HG02970 (cell line): ENCODE results near the gene SLC25A28.

Experiments
- ATAC-seq: cut with Tn5 transposase; IDR thresholded peaks from one replicate; pipeline ENCODE4 v1.9.1; 2021; ENCODE audit warnings: mild to moderate bottlenecking, moderate library complexity, moderate number of reproducible peaks; ENCODE audit not compliant: unreplicated experiment, low FRiP score

SLC25A28 gene

DNA sequence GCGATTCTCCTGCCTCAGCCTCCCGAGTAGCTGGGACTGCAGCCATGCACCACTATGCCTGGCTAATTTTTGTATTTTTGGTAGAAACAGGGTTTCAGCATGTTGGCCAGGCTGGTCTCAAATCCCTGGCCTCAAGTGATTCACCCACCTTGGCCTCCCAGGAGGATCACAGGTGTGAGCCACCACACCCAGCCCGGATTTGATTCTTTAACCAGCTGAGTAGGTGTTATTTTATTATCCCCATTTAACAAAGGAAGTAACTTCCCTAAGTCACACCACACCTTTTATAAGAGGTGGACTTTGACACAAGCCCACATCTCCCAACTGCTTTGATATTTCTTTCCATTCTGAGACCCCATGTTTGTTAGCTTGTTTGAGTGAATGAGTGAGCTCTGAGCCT is 25.0 kb downstream of the SLC25A28 start:
- ATAC-seq, result no peak

- ATAC-seq, result no peak
Observed at GRCh38 chr10:99593312-99593711, 26.9 kb downstream of the SLC25A28 start.

- no peak for ATAC-seq
Observed at GRCh38 chr10:99590799-99591198, 29.4 kb downstream of the SLC25A28 start.

- ATAC-seq, result no peak
Observed at GRCh38 chr10:99583687-99584086, 36.6 kb downstream of the SLC25A28 start.

GRCh38 chr10:99582255-99582770 is 37.9 kb downstream of the SLC25A28 start:
- no peak for ATAC-seq

DNA sequence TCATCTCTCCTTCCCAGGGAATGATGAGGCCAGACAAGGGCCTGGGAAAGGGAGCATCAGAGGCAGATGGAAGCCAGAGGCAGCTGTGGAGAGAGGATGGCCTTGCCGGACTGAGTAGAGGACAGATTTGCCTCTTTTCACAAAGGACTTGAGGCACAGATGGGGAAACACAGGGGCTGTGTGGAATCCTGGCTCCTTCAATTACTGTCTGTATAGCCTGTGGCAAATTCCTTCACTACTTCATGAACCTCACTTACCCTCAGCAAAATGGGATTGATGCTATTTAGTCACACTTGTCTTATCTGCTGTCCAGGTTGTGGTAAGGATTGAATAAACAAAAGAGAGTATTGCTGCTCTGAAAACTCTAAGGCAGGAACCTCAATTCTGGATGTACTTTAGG is 40.3 kb downstream of the SLC25A28 start:
- no peak for ATAC-seq

DNA sequence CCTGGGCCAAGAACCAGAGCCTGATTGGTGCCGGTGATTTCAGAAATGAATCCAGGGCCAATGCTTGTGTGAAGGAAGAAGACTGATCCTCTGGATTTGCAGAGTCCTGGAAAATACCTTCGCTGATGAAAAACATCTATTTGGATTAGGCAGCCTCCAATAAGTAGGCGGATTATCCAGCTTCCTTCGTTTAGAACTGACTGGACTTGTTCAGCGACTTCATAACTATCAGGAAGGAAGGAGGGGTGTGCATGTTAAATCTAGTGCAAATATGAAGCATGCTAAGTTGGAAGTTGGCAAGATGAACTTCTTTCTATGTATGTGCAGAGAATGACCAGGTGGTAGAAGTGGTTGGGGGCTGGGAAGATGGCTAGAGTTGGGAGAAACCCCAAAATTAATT is 46.4 kb downstream of the SLC25A28 start:
- ATAC-seq, result no peak

GRCh38 chr10:99571816-99572215 is 48.4 kb downstream of the SLC25A28 start:
- ATAC-seq, result no peak

DNA sequence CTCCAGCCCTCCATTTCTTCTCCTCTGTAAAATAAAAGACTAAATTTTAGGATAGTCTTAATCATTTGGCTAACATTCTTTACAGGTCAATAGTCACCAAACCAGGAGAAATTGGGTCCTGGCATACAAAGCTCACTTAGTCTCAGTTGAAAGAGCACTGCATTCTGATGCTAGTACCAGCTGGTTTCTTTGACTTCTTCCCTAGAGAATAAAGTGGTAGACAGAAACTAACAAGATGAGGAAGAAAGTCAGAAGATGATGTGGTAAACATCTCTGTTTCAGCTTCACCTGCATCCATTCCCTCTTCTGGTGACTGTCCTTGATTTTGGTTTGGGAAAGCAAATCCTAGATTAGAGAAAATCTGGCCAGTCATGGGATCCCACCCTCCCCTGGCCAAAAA is 50.3 kb downstream of the SLC25A28 start:
- ATAC-seq, result no peak

GRCh38 chr10:99569253-99569939 is 50.8 kb downstream of the SLC25A28 start:
- ATAC-seq, result no peak

DNA sequence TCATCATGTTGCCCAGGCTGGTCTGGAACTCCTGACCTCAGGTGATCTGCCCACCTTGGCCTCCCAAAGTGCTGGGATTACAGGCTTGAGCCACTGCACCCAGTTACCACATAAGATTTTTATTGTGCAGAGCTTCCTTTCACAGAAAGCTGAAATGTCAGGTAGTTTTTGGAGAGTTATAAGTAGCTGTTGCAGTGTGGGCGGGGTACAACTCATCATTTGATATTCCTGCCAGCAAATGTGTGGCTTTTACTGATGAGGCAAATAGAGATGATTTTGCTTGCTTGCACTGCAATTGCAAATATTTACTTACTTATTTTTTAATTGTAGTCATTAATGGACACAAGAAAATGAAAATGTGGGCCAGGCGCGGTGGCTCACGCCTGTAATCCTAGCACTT is 55.1 kb downstream of the SLC25A28 start:
- no peak for ATAC-seq

GRCh38 chr10:99564361-99564760 is 55.9 kb downstream of the SLC25A28 start:
- no peak for ATAC-seq

GRCh38 chr10:99562631-99563030 is 57.6 kb downstream of the SLC25A28 start:
- ATAC-seq, result no peak
